Measurements from ENCODE around the gene LSM10.

The LSM10 gene

GRCh38 chr1:36380143-36380619 is 17.5 kb downstream of the LSM10 start:
- no peak for TF ChIP-seq FOXP2 (optimal IDR thresholded peaks at IDR 0.05; ENCODE audit: borderline replicate concordance, extremely low read depth, extremely low read length, insufficient read depth)
- TF ChIP-seq SIN3A (IDR thresholded peaks at IDR 0.05; ENCODE audit: borderline replicate concordance, insufficient read depth, low read length) = no peak
- TF ChIP-seq REST (IDR thresholded peaks at IDR 0.05; ENCODE audit: insufficient read depth in 1 of 2, low read depth in 2 of 2, low read length in 2 of 2) = no peak
- TF ChIP-seq TAF1 (IDR thresholded peaks at IDR 0.05; ENCODE audit: borderline replicate concordance, insufficient read depth, low read length) = no peak
- TF ChIP-seq POLR2AphosphoS5 (IDR thresholded peaks at IDR 0.05; ENCODE audit: low read depth, low read length) = no peak

DNA sequence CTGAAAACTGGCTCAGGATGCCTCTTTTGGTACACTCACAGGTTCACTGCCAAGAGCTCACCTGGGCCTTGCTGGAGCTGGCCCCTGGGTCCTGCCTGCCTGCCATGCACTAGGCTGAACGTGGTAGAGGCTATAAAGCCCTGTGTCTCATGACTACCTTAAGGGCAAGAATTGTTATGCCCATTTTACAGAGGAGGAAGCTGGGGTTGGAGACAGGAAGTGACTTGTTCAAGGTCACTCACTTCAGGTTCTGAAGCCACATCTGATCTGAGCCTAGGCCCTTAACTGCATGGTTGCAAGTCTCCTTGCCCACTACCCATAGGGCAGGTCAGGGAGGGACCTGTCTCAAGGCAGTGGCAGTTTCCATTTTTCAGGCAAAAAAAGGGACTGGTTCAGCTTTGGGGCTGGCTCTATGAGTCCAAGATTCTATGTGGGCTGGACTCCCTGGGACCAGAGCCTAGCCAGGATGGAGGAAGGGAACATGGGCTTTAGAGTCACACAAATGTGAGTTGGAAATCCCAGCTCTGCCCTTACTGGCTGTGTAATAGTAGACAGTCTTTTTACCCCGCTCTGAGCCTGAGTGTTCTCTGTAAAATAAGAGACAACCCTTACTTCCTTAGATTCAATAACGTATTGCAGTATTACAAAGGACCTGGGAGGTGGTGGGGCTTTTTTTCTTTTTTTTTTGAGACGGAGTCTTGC is 19.8 kb downstream of the LSM10 start:
- no peak for TF ChIP-seq SIN3A (IDR thresholded peaks at IDR 0.05; ENCODE audit: borderline replicate concordance, insufficient read depth, low read length)
- TF ChIP-seq TAF1 (IDR thresholded peaks at IDR 0.05; ENCODE audit: borderline replicate concordance, insufficient read depth, low read length) = no peak
- no peak for TF ChIP-seq POLR2AphosphoS5 (IDR thresholded peaks at IDR 0.05; ENCODE audit: low read depth, low read length)
- no peak for TF ChIP-seq REST (IDR thresholded peaks at IDR 0.05; ENCODE audit: insufficient read depth in 1 of 2, low read depth in 2 of 2, low read length in 2 of 2)
- TF ChIP-seq FOXP2 (optimal IDR thresholded peaks at IDR 0.05; ENCODE audit: borderline replicate concordance, extremely low read depth, extremely low read length, insufficient read depth) = no peak

DNA sequence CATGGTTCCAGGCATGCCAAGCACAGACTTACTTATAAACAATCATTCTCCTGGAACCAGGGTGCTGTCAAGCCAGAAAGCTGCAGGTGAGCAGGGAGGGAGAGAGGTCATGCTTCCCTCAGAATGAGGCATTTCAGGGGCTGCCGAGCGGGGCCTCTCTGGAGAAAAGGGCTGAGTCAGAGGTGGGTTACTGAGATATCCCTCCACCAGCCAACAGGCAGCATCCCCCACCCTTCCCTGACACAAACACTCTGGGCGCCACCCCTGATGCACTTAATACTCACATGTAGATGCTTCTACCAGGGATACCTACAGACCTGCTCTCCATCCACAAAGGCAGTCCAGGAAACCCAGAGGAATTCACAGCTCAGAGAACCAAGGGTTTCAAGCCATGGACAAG is 25.1 kb downstream of the LSM10 start:
- TF ChIP-seq FOXP2 (optimal IDR thresholded peaks at IDR 0.05; ENCODE audit: borderline replicate concordance, extremely low read depth, extremely low read length, insufficient read depth) (no peak), REST (IDR thresholded peaks at IDR 0.05; ENCODE audit: insufficient read depth in 1 of 2, low read depth in 2 of 2, low read length in 2 of 2) (no peak), SIN3A (IDR thresholded peaks at IDR 0.05; ENCODE audit: borderline replicate concordance, insufficient read depth, low read length) (no peak)

DNA sequence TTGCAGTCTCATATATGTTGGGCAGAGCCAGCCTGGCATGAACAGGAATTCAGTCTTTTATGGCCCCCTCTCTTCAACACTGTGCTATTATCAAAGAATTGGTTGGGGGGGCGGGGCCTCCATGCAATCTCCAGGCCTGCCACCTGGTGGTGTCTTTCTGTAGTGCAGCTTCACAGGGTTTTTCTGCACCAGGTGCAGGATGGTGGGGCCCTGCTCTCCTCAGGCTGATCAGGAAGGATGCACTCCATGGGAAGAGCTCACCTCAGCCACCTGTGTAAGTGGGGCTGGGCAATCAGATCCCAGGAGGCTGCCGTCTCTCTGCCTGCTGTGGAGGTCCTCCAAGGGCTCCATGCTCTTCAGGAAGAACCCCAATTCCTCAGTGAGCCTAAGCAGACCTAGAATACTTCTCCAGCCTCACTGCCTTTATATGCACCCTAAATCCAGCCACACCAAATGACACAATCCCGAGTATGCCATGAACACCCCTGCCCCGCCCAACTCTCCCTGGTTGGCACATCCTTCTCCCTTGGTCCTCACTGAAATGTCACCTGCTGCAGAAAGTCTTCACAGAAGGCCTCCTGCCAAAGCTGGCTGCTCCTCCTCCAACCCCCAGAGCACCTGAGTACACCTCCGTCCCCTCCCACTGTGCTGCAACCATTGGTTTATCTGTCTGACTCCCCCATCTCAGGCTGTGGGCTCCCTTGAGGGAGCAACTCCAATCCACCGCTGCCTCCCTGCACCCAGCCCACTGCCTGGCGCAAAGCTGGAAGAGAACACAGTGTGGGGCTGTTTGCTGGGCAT is 28.4 kb downstream of the LSM10 start:
- TF ChIP-seq REST (IDR thresholded peaks at IDR 0.05; ENCODE audit: insufficient read depth in 1 of 2, low read depth in 2 of 2, low read length in 2 of 2) (no peak), TAF1 (IDR thresholded peaks at IDR 0.05; ENCODE audit: borderline replicate concordance, insufficient read depth, low read length) (no peak)

Measured in PFSK-1 (cell line).